ENCODE data around the gene PKHD1. TPM values are rescaled to one million over a fixed set of nuclear protein-coding genes. Genes with fewer than 3 reads are reported as not detected.

Gene PKHD1
- total and polyA plus RNA-seq, 2 donors (not counting 1 experiment from before 2014, with no cell fraction given) = not detected

DNA sequence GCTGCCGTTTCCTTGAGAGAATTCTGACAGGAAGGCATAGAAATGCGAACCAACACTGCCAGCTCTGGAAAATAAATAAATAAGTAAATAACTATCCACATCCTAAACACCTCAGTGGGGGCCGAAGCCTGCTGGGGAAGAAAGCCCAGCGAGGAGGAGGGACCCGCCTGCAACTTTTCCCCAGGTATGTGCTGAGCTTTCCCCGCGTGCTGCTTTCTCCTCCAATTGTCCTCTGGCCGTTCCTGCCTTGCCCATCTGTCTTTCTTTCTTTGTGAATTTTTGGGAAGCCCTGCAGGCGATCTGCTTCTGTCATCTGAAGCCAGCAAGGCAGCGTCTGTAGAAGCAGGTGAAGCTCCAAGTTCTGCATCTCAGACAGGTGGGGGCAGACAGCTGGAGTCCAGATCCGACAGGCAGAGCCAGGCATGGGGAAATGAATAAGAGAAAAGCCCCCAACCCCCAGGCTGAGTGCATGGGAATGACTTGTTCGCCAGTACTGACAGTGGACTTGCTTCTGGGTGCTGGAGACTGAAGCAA lies 49.6 kb upstream of the PKHD1 start:
- Histone ChIP-seq H4K20me1 (ENCODE audit: control insufficient read depth, insufficient read depth, low read length, poor library complexity, severe bottlenecking) (no peaks in the 10 kb centered on the region), H3K9ac (ENCODE audit: low read length) (no peak overlapping the region), H2AFZ (ENCODE audit: insufficient read depth, low read depth, low read length, poor library complexity, severe bottlenecking) (no peak overlapping the region), H3K36me3 (replicated peaks in 1 of 2; ENCODE audit: control extremely low read depth in 1 of 2, control insufficient read depth in 1 of 2, extremely low read depth in 1 of 2, insufficient read depth in 2 of 2, low read length in 1 of 2) (no peaks in the 10 kb centered on the region), H3K4me1 (ENCODE audit: control insufficient read depth in 2 of 2, insufficient read depth in 2 of 2, low read length in 2 of 2) (no peaks in the 10 kb centered on the region), H3K9me3 (ENCODE audit: control extremely low read depth in 1 of 3, control insufficient read depth in 2 of 3, insufficient read depth in 1 of 3, low read length in 2 of 3) (no peaks in the 10 kb centered on the region), H3K4me3 (ENCODE audit: control extremely low read depth in 1 of 5, extremely low read depth in 1 of 5, insufficient read depth in 1 of 5, low read depth in 2 of 5, low read length in 4 of 5) (no peak overlapping the region), H3K79me2 (ENCODE audit: control insufficient read depth, insufficient read depth, low read length) (no peaks in the 10 kb centered on the region), H3K27ac (ENCODE audit: low read length in 2 of 2) (no peak overlapping the region), H3K27me3 (replicated peaks in 1 of 4; ENCODE audit: control extremely low read depth in 1 of 4, control insufficient read depth in 3 of 4, insufficient read depth in 4 of 4, low read length in 3 of 4) (no peaks in the 10 kb centered on the region), H3K4me2 (replicated peaks; ENCODE audit: low read depth, low read length, poor library complexity, severe bottlenecking) (no peak overlapping the region)
- H3K9me3 Mint-ChIP-seq (ENCODE audit: insufficient read depth) = no peaks in the 10 kb centered on the region
- H3K27me3 Mint-ChIP-seq = peaks cover 11% of the 10 kb centered on the region
- DNase-seq (no peak), ATAC-seq (ENCODE audit: low read depth) (no peak)
- TF ChIP-seq CTCF (IDR thresholded peaks at IDR 0.05) (no peak), EZH2 (IDR thresholded peaks at IDR 0.05; ENCODE audit: borderline replicate concordance, insufficient read depth, low read depth, low read length, poor library complexity, severe bottlenecking) (no peak)
- ChIA-PET CTCF (no interaction called here), POLR2A (no interaction called here)
- peaks cover 4% of the 10 kb centered on the region for H3K4me1 Mint-ChIP-seq
- no peak overlapping the region for H3K4me3 Mint-ChIP-seq
- no peak overlapping the region for H3K27ac Mint-ChIP-seq
- intact Hi-C loops (cut with micrococcal nuclease) = no loop called here
- WGBS (ENCODE audit: insufficient coverage) = 90% methylated on average over 10 of the region's 12 CpGs

DNA sequence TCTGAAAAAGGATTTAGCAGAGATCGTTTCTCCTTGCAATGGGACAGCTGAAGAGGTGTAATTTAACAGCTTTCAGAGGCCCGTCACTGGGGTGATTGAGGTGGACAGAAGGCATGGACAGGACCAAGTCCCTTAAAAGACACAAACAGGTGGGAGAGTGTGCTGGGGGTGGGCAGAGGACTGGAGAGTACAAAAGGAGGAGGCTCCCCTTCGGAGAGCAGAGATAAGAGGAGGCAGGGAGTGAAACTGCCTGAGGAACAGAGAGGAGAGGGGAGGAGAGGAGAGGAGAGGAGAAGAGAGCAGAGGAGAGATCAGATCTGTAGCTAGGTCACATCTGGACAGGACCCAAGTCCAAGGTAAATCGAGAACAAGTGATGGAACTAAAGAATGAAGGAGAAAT lies 48.6 kb upstream of the PKHD1 start:
- no peak overlapping the region for H2AFZ ChIP-seq (ENCODE audit: insufficient read depth, low read depth, low read length, poor library complexity, severe bottlenecking)
- H3K4me1 ChIP-seq (ENCODE audit: control insufficient read depth in 2 of 2, insufficient read depth in 2 of 2, low read length in 2 of 2) = no peaks in the 10 kb centered on the region
- intact Hi-C loops (cut with micrococcal nuclease) = no loop called here
- ATAC-seq (ENCODE audit: low read depth) (no peak), DNase-seq (no peak)
- H3K27ac ChIP-seq (ENCODE audit: low read length in 2 of 2) = no peak overlapping the region
- CTCF ChIA-PET = no interaction called here
- POLR2A ChIA-PET = no interaction called here
- no peaks in the 10 kb centered on the region for H4K20me1 ChIP-seq (ENCODE audit: control insufficient read depth, insufficient read depth, low read length, poor library complexity, severe bottlenecking)
- peaks cover 4% of the 10 kb centered on the region for H3K4me1 Mint-ChIP-seq
- peaks cover 11% of the 10 kb centered on the region for H3K27me3 Mint-ChIP-seq
- H3K4me3 ChIP-seq (ENCODE audit: control extremely low read depth in 1 of 5, extremely low read depth in 1 of 5, insufficient read depth in 1 of 5, low read depth in 2 of 5, low read length in 4 of 5) = no peak overlapping the region
- no peaks in the 10 kb centered on the region for H3K79me2 ChIP-seq (ENCODE audit: control insufficient read depth, insufficient read depth, low read length)
- TF ChIP-seq EZH2 (IDR thresholded peaks at IDR 0.05; ENCODE audit: borderline replicate concordance, insufficient read depth, low read depth, low read length, poor library complexity, severe bottlenecking) (no peak), CTCF (IDR thresholded peaks at IDR 0.05) (no peak)
- H3K9me3 Mint-ChIP-seq (ENCODE audit: insufficient read depth) = no peaks in the 10 kb centered on the region
- no peaks in the 10 kb centered on the region for H3K36me3 ChIP-seq (replicated peaks in 1 of 2; ENCODE audit: control extremely low read depth in 1 of 2, control insufficient read depth in 1 of 2, extremely low read depth in 1 of 2, insufficient read depth in 2 of 2, low read length in 1 of 2)
- WGBS (ENCODE audit: insufficient coverage) = 94% methylated on average over 4 of the region's 4 CpGs
- no peak overlapping the region for H3K4me3 Mint-ChIP-seq
- no peak overlapping the region for H3K27ac Mint-ChIP-seq
- no peak overlapping the region for H3K4me2 ChIP-seq (replicated peaks; ENCODE audit: low read depth, low read length, poor library complexity, severe bottlenecking)
- H3K9ac ChIP-seq (ENCODE audit: low read length) = no peak overlapping the region
- H3K9me3 ChIP-seq (ENCODE audit: control extremely low read depth in 1 of 3, control insufficient read depth in 2 of 3, insufficient read depth in 1 of 3, low read length in 2 of 3) = no peaks in the 10 kb centered on the region
- no peaks in the 10 kb centered on the region for H3K27me3 ChIP-seq (replicated peaks in 1 of 4; ENCODE audit: control extremely low read depth in 1 of 4, control insufficient read depth in 3 of 4, insufficient read depth in 4 of 4, low read length in 3 of 4)

Measured in B cell (primary cell).